Nephron progenitor cell (in vitro differentiated cells): ENCODE data around the gene TSPAN5.

Source experiments
- DNase-seq: peaks from one replicate; pipeline ENCODE4 v3.0.0; 2021
- H3K27ac Mint-ChIP-seq: 2 replicates; pipeline ENCODE4 v1.8.0; 2021; ENCODE audit warnings: mild to moderate bottlenecking, moderate library complexity, mixed read lengths
- H3K27me3 Mint-ChIP-seq: 2 replicates; pipeline ENCODE4 v1.8.0; 2021; ENCODE audit warnings: mild to moderate bottlenecking, low read depth, mixed read lengths; ENCODE audit not compliant: poor library complexity
- H3K36me3 Mint-ChIP-seq: 2 replicates; pipeline ENCODE4 v1.8.0; 2021; ENCODE audit warnings: low read depth, mixed read lengths
- H3K4me1 Mint-ChIP-seq: 2 replicates; pipeline ENCODE4 v1.8.0; 2021; ENCODE audit warnings: mixed read lengths
- H3K4me3 Mint-ChIP-seq: 2 replicates; pipeline ENCODE4 v1.8.0; 2021; ENCODE audit warnings: mild to moderate bottlenecking, moderate library complexity, mixed read lengths
- H3K9me3 Mint-ChIP-seq: 2 replicates; pipeline ENCODE4 v1.8.0; 2021; ENCODE audit warnings: mild to moderate bottlenecking, moderate library complexity, mixed read lengths
- CTCF ChIP-seq: fragments of 200-600 bp; sonication (generic); IDR thresholded peaks from 2 replicates; pipeline ENCODE4 v1.5.0; 2021; ENCODE audit warnings: antibody characterized with exemption

Gene TSPAN5

GRCh38 chr4:98528882-98529281 is 129.5 kb downstream of the TSPAN5 start:
- H3K27me3 Mint-ChIP-seq, result no peaks in the 10 kb centered on the region
- H3K4me1 Mint-ChIP-seq, result peaks cover 20% of the 10 kb centered on the region
- no peak overlapping the region for H3K27ac Mint-ChIP-seq
- no peak for TF ChIP-seq CTCF
- DNase-seq, result no peak
- peaks cover 14% of the 10 kb centered on the region for H3K9me3 Mint-ChIP-seq
- H3K4me3 Mint-ChIP-seq, result no peak overlapping the region
- peaks cover 2% of the 10 kb centered on the region for H3K36me3 Mint-ChIP-seq

- TF ChIP-seq CTCF, result no peak
- no peak for DNase-seq
- no peaks in the 10 kb centered on the region for H3K36me3 Mint-ChIP-seq
- H3K27ac Mint-ChIP-seq, result no peak overlapping the region
- no peaks in the 10 kb centered on the region for H3K27me3 Mint-ChIP-seq
- H3K9me3 Mint-ChIP-seq, result peaks cover 8% of the 10 kb centered on the region
- peaks cover 24% of the 10 kb centered on the region for H3K4me1 Mint-ChIP-seq
- no peak overlapping the region for H3K4me3 Mint-ChIP-seq
Observed at GRCh38 chr4:98527534-98528269, 130.7 kb downstream of the TSPAN5 start.

DNA sequence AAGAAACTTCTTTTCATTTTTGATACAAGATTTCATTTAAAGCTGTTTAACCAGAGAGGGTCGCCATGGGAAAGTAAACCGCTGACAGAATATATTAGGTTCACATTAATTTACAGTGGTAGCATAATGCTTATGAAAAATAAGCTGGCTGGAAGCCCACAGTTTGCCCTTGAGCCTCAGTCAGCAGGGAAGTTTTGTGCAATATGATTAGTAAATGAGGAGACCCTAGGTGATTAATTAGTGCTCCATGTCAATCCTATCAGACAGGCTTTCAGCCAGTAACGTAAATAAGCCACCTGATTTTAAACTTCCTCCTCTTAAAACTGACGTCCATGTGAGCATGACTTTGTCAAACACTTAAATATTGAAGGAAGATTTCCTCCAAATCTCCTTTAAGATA is 134.2 kb downstream of the TSPAN5 start:
- DNase-seq, result no peak
- no peaks in the 10 kb centered on the region for H3K9me3 Mint-ChIP-seq
- no peak overlapping the region for H3K4me3 Mint-ChIP-seq
- H3K27ac Mint-ChIP-seq, result no peak overlapping the region
- peaks cover 49% of the 10 kb centered on the region for H3K4me1 Mint-ChIP-seq
- peaks cover 5% of the 10 kb centered on the region for H3K36me3 Mint-ChIP-seq
- no peak for TF ChIP-seq CTCF
- no peaks in the 10 kb centered on the region for H3K27me3 Mint-ChIP-seq

GRCh38 chr4:98522636-98523395 is 135.6 kb downstream of the TSPAN5 start:
- no peak overlapping the region for H3K4me3 Mint-ChIP-seq

DNA sequence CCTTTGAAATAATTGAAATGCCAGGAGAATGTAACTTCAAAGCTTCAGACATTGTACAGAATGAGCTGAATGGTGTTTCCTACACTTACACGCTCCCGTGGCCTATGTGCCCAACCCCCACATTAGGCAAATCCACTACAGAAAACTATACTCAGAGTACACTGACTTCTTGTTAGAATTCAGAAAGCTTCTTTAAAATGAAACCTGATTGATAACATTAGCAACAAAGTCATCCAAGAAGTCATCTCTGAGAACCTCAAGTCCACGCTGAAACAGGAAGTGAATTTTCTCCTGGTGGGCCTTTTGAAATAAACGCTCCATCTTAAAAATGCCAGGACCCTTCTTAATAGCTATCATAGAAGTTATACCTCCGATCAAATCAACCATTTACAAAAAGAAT is 136.3 kb downstream of the TSPAN5 start:
- peaks cover 5% of the 10 kb centered on the region for H3K9me3 Mint-ChIP-seq
- H3K36me3 Mint-ChIP-seq, result peaks cover 10% of the 10 kb centered on the region
- DNase-seq, result no peak
- no peak overlapping the region for H3K4me3 Mint-ChIP-seq
- no peak for TF ChIP-seq CTCF
- H3K27me3 Mint-ChIP-seq, result no peaks in the 10 kb centered on the region
- H3K4me1 Mint-ChIP-seq, result peaks cover 64% of the 10 kb centered on the region
- peak overlapping the region; percentile 21 for H3K27ac Mint-ChIP-seq

More at GRCh38 chr4:98522636-98523395, 135.6 kb downstream of the TSPAN5 start:
- DNase-seq, result no peak
- H3K36me3 Mint-ChIP-seq, result peaks cover 5% of the 10 kb centered on the region
- TF ChIP-seq CTCF, result no peak
- no peaks in the 10 kb centered on the region for H3K27me3 Mint-ChIP-seq
- peaks cover 63% of the 10 kb centered on the region for H3K4me1 Mint-ChIP-seq
- H3K9me3 Mint-ChIP-seq, result no peaks in the 10 kb centered on the region
- no peak overlapping the region for H3K27ac Mint-ChIP-seq
